B cell (primary cell): ENCODE results near the gene GABRR3. TPM values are rescaled to one million over a fixed set of nuclear protein-coding genes. Genes with fewer than 3 reads are reported as not detected.

Experiments used
- ATAC-seq: fragments of 200-7000 bp; cut with Tn5 transposase; one replicate; pipeline ENCODE4 v1.10.0; 2021; ENCODE audit warnings: low read depth, mild to moderate bottlenecking, moderate number of reproducible peaks, moderate library complexity
- CTCF ChIA-PET: fragments of 350-600 bp; sonication (Branson Sonifier 250); formaldehyde crosslinking; loops from one replicate; lab custom pipeline; 2021; ENCODE audit warnings: antibody characterized with exemption, inconsistent platforms; lab: Charles Lee
- POLR2A ChIA-PET: fragments of 350-600 bp; sonication (Branson Sonifier 250); formaldehyde crosslinking; loops from one replicate; lab custom pipeline; 2021; ENCODE audit warnings: antibody characterized with exemption; lab: Charles Lee
- DNase-seq: peaks from one replicate; pipeline ENCODE4 v3.0.0; 2013
- H2AFZ ChIP-seq: 2 replicates; pipeline ENCODE4 v1.6.1; 2012; ENCODE audit warnings: mild to moderate bottlenecking, low read depth, low read length; ENCODE audit not compliant: insufficient read depth, poor library complexity, severe bottlenecking
- H3K27ac ChIP-seq, 2 donors: 1 replicate in 1 of 2; 2 replicates in 1 of 2; pipeline ENCODE4 v1.5.1; 2012 to 2013; ENCODE audit warnings: low read length in 2 of 2, mild to moderate bottlenecking in 2 of 2, moderate library complexity in 1 of 2
- H3K27me3 ChIP-seq, 4 experiments: fragments of 200-600 bp in 1 of 4; sonication (generic) in 1 of 4; replicated peaks in 1 of 4; 1 replicate in 2 of 4; 2 replicates in 2 of 4; pipeline versions ENCODE4 v1.6.1 to v1.7.0; 2013 to 2016; ENCODE audit warnings: low read length in 3 of 4, mild to moderate bottlenecking in 2 of 4, mixed read lengths in 1 of 4, moderate library complexity in 1 of 4; ENCODE audit not compliant: insufficient read depth in 4 of 4, control insufficient read depth in 3 of 4; ENCODE audit errors: control extremely low read depth in 1 of 4
- H3K36me3 ChIP-seq, 2 experiments: replicated peaks in 1 of 2; 1 replicate in 1 of 2; 2 replicates in 1 of 2; pipeline versions ENCODE4 v1.6.1 to v1.7.1; 2013; ENCODE audit warnings: low read length in 1 of 2; ENCODE audit not compliant: insufficient read depth in 2 of 2, control insufficient read depth in 1 of 2; ENCODE audit errors: control extremely low read depth in 1 of 2, extremely low read depth in 1 of 2
- H3K4me1 ChIP-seq, 2 donors: fragments of 200-600 bp in 1 of 2; sonication (generic) in 1 of 2; 1 replicate in 1 of 2; 2 replicates in 1 of 2; pipeline versions ENCODE4 v1.5.1 to v1.6.1; 2013 to 2017; ENCODE audit warnings: low read length in 2 of 2; ENCODE audit not compliant: control insufficient read depth in 2 of 2, insufficient read depth in 2 of 2
- H3K4me2 ChIP-seq: replicated peaks from 2 replicates; pipeline ENCODE3; 2012; ENCODE audit warnings: mild to moderate bottlenecking, low read depth, low read length; ENCODE audit not compliant: poor library complexity, severe bottlenecking
- H3K4me3 ChIP-seq, 5 experiments: fragments of 200-600 bp in 1 of 5; sonication (generic) in 1 of 5; 1 replicate in 3 of 5; 2 replicates in 2 of 5; pipeline versions ENCODE4 v1.5.1 to v1.7.0; 2011 to 2016; ENCODE audit warnings: low read length in 4 of 5, mild to moderate bottlenecking in 4 of 5, low read depth in 2 of 5, control low read depth in 1 of 5, moderate library complexity in 1 of 5; ENCODE audit not compliant: insufficient read depth in 1 of 5; ENCODE audit errors: control extremely low read depth in 1 of 5, extremely low read depth in 1 of 5
- H3K79me2 ChIP-seq: fragments of 200-600 bp; sonication (generic); one replicate; pipeline ENCODE4 v1.6.0; 2016; ENCODE audit warnings: low read length; ENCODE audit not compliant: control insufficient read depth, insufficient read depth
- H3K9ac ChIP-seq: fragments of 200-600 bp; sonication (generic); 2 replicates; pipeline ENCODE4 v1.6.1; 2017; ENCODE audit warnings: mild to moderate bottlenecking, low read length, moderate library complexity
- H3K9me3 ChIP-seq, 3 donors: one replicate each; pipeline versions ENCODE4 v1.6.1 to v1.7.1; 2013; ENCODE audit warnings: low read length in 2 of 3; ENCODE audit not compliant: control insufficient read depth in 2 of 3, insufficient read depth in 1 of 3; ENCODE audit errors: control extremely low read depth in 1 of 3
- H4K20me1 ChIP-seq: 2 replicates; pipeline ENCODE4 v1.6.0; 2012; ENCODE audit warnings: mild to moderate bottlenecking, low read length; ENCODE audit not compliant: insufficient read depth, control insufficient read depth, poor library complexity, severe bottlenecking
- H3K27ac Mint-ChIP-seq: one replicate; pipeline ENCODE4 v1.8.0; 2021; ENCODE audit warnings: mixed read lengths
- H3K27me3 Mint-ChIP-seq: one replicate; pipeline ENCODE4 v1.8.0; 2021; ENCODE audit warnings: mixed read lengths
- H3K4me1 Mint-ChIP-seq: one replicate; pipeline ENCODE4 v1.8.0; 2021; ENCODE audit warnings: mixed read lengths
- H3K4me3 Mint-ChIP-seq: one replicate; pipeline ENCODE4 v1.8.0; 2021; ENCODE audit warnings: mixed read lengths
- H3K9me3 Mint-ChIP-seq: one replicate; pipeline ENCODE4 v1.8.0; 2022; ENCODE audit warnings: mixed read lengths; ENCODE audit not compliant: insufficient read depth
- EZH2 ChIP-seq: IDR thresholded peaks from 2 replicates; pipeline ENCODE4 v1.6.1; 2012; ENCODE audit warnings: borderline replicate concordance, low read depth, mild to moderate bottlenecking, moderate library complexity, low read length; ENCODE audit not compliant: insufficient read depth, poor library complexity, severe bottlenecking
- WGBS: methylation state at CpG from one replicate; pipeline ENCODE4 v1.1.5; 2013; ENCODE audit warnings: missing lambda C conversion rate; ENCODE audit not compliant: insufficient coverage; 5-methylcytosine and 5-hydroxymethylcytosine counted together
- intact Hi-C: fragments of 100-400 bp; cut with micrococcal nuclease; formaldehyde crosslinking; loops from one replicate; pipeline ENCODE4 v1.10.0; 2022
- polyA plus RNA-seq: library from polyadenylated mRNA; depleted of rRNA; stranded (reverse); fragments of >200 nt; gene quantifications from 2 replicates; pipeline ENCODE4 v1.2.3, GENCODE V29; 2012
- total RNA-seq, 2 donors: library from RNA; stranded (reverse); fragments of 120-200 nt in 1 of 2; gene quantifications; 1 replicate in 1 of 2; 2 replicates in 1 of 2; pipeline versions ENCODE4 v1.2.3 to v1.2.4, GENCODE V29; 2013 to 2022
- TF ChIP-seq, protein P1 (sequence below): fragments of 200-600 bp; IDR thresholded peaks from one replicate; pipeline ENCODE4 v1.8.0; 2022; ENCODE audit warnings: antibody characterized with exemption, mild to moderate bottlenecking

GABRR3 gene
- total and polyA plus RNA-seq, 2 donors (not counting 1 experiment from before 2014, with no cell fraction given) = not detected

- TF ChIP-seq EZH2 = no peak
- TF ChIP-seq, protein P1, sequence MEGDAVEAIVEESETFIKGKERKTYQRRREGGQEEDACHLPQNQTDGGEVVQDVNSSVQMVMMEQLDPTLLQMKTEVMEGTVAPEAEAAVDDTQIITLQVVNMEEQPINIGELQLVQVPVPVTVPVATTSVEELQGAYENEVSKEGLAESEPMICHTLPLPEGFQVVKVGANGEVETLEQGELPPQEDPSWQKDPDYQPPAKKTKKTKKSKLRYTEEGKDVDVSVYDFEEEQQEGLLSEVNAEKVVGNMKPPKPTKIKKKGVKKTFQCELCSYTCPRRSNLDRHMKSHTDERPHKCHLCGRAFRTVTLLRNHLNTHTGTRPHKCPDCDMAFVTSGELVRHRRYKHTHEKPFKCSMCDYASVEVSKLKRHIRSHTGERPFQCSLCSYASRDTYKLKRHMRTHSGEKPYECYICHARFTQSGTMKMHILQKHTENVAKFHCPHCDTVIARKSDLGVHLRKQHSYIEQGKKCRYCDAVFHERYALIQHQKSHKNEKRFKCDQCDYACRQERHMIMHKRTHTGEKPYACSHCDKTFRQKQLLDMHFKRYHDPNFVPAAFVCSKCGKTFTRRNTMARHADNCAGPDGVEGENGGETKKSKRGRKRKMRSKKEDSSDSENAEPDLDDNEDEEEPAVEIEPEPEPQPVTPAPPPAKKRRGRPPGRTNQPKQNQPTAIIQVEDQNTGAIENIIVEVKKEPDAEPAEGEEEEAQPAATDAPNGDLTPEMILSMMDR = no peak
- H2AFZ ChIP-seq = peak overlapping the region; percentile 0
- no peak overlapping the region for H3K4me3 ChIP-seq
- no peaks in the 10 kb centered on the region for H3K9me3 ChIP-seq
- H3K79me2 ChIP-seq = no peaks in the 10 kb centered on the region
- H3K27me3 Mint-ChIP-seq = peaks cover 11% of the 10 kb centered on the region
- no peaks in the 10 kb centered on the region for H3K4me1 Mint-ChIP-seq
- DNase-seq = no peak
- no peak overlapping the region for H3K9ac ChIP-seq
- POLR2A ChIA-PET = no interaction called here
- WGBS = no CpG with 5 or more reads among the region's 7 CpGs
- ATAC-seq = no peak
- no peaks in the 10 kb centered on the region for H3K4me1 ChIP-seq
- no peaks in the 10 kb centered on the region for H3K9me3 Mint-ChIP-seq
- CTCF ChIA-PET = no interaction called here
- intact Hi-C loops = no loop called here
- no peak overlapping the region for H3K27ac ChIP-seq
- no peaks in the 10 kb centered on the region for H3K27me3 ChIP-seq
- H3K4me3 Mint-ChIP-seq = no peak overlapping the region
- no peak overlapping the region for H3K4me2 ChIP-seq
- no peaks in the 10 kb centered on the region for H4K20me1 ChIP-seq
- H3K27ac Mint-ChIP-seq = no peak overlapping the region
- H3K36me3 ChIP-seq = no peaks in the 10 kb centered on the region
Observed at GRCh38 chr3:98058244-98058960, 23.3 kb upstream of the GABRR3 start.

- Histone ChIP-seq H3K27me3 (no peaks in the 10 kb centered on the region), H3K36me3 (no peaks in the 10 kb centered on the region), H3K27ac (no peak overlapping the region), H4K20me1 (no peaks in the 10 kb centered on the region), H3K9ac (no peak overlapping the region), H3K4me1 (no peaks in the 10 kb centered on the region), H3K4me2 (no peak overlapping the region), H2AFZ (no peak overlapping the region), H3K79me2 (no peaks in the 10 kb centered on the region), H3K9me3 (no peaks in the 10 kb centered on the region), H3K4me3 (no peak overlapping the region)
- H3K27ac Mint-ChIP-seq = no peak overlapping the region
- no CpG with 5 or more reads among the region's 1 CpG for WGBS
- no peak for DNase-seq
- peaks cover 11% of the 10 kb centered on the region for H3K27me3 Mint-ChIP-seq
- POLR2A ChIA-PET = no interaction called here
- no peaks in the 10 kb centered on the region for H3K4me1 Mint-ChIP-seq
- no peaks in the 10 kb centered on the region for H3K9me3 Mint-ChIP-seq
- H3K4me3 Mint-ChIP-seq = no peak overlapping the region
- no peak for ATAC-seq
- no peak for TF ChIP-seq EZH2
- TF ChIP-seq, protein P1 = no peak
- intact Hi-C loops = no loop called here
- CTCF ChIA-PET = no interaction called here
Observed at GRCh38 chr3:98057631-98058030, 22.5 kb upstream of the GABRR3 start.
